ENCODE results near the gene DNAJB8.
A peak's percentile ranks its signal among the peaks of the same experiment; 100 is the strongest.

Gene DNAJB8

DNA sequence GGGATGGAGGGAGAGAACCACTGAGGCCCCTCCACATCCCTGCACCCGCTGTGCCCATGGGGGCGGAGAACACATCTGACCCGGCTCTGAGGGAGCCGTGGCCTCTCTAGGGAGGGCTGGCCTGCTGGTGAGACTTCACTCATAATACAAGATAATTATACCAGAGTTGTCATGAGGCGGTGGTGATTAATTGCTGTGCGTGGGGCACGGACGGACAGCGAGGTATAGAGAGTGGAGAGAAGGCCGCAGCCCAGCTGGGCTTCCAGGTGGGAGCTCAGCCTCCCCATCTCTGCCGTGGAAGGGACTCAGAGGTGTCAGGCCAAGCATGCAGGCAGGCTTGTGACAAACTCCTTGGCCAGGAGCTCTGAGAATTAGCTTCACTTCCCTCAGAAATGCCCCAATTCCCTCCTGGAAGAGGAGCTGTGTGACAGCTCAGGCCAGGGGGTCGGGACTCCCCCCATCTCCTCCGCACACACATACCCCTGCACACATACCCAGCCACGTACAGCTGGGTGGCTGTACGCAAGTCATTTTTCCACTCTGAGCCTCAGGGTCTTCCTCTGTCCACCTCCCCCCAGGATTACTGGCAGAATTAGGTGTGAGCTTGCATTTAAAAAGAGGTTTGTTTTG lies 32.3 kb upstream of the DNAJB8 start:
- CTCF ChIA-PET: interaction anchor here (0.6 kb wide), 1 partner anchor 328 kb away, joined by 3 read pairs; no protein-coding TSS in a partner anchor
- POLR2A ChIA-PET: no interaction called here
- TF ChIP-seq NFRKB (IDR thresholded peaks at IDR 0.05): no peak
- TF ChIP-seq BHLHE40 (IDR thresholded peaks at IDR 0.05; ENCODE audit: borderline replicate concordance): no peak
- TF ChIP-seq L3MBTL2 (conservative IDR thresholded peaks at IDR 0.05): no peak
- no peak for TF ChIP-seq CTBP1 (IDR thresholded peaks at IDR 0.05; ENCODE audit: borderline replicate concordance)
- TF ChIP-seq SP1 (IDR thresholded peaks at IDR 0.05): no peak
- no peak for TF ChIP-seq FOXM1 (IDR thresholded peaks at IDR 0.05; ENCODE audit: borderline replicate concordance)
- no peak for TF ChIP-seq LEF1 (IDR thresholded peaks at IDR 0.05; ENCODE audit: borderline replicate concordance)
- no peak for DNase-seq (ENCODE audit: extremely low spot score)

GRCh38 chr3:128498127-128498626 lies 31.5 kb upstream of the DNAJB8 start:
- ChIA-PET CTCF (interaction anchor here (1.3 kb wide), 1 partner anchor 73 kb away, joined by 11 read pairs; no protein-coding TSS in a partner anchor), POLR2A (interaction anchor here (1.6 kb wide), 1 partner anchor 10 kb away, joined by 3 read pairs; no protein-coding TSS in a partner anchor)
- no peak for TF ChIP-seq HDGF (IDR thresholded peaks at IDR 0.05; ENCODE audit: borderline replicate concordance)
- no peak for TF ChIP-seq NFRKB (IDR thresholded peaks at IDR 0.05)
- no peak for TF ChIP-seq FOXM1 (IDR thresholded peaks at IDR 0.05; ENCODE audit: borderline replicate concordance)
- TF ChIP-seq L3MBTL2 (conservative IDR thresholded peaks at IDR 0.05): no peak
- TF ChIP-seq SUZ12 (IDR thresholded peaks at IDR 0.05): no peak
- TF ChIP-seq FOXK2 (IDR thresholded peaks at IDR 0.05): no peak
- TF ChIP-seq SP1 (IDR thresholded peaks at IDR 0.05): no peak
- TF ChIP-seq TARDBP (IDR thresholded peaks at IDR 0.05): no peak
- TF ChIP-seq ARNT (IDR thresholded peaks at IDR 0.05): no peak
- no peak for DNase-seq (ENCODE audit: extremely low spot score)

DNA sequence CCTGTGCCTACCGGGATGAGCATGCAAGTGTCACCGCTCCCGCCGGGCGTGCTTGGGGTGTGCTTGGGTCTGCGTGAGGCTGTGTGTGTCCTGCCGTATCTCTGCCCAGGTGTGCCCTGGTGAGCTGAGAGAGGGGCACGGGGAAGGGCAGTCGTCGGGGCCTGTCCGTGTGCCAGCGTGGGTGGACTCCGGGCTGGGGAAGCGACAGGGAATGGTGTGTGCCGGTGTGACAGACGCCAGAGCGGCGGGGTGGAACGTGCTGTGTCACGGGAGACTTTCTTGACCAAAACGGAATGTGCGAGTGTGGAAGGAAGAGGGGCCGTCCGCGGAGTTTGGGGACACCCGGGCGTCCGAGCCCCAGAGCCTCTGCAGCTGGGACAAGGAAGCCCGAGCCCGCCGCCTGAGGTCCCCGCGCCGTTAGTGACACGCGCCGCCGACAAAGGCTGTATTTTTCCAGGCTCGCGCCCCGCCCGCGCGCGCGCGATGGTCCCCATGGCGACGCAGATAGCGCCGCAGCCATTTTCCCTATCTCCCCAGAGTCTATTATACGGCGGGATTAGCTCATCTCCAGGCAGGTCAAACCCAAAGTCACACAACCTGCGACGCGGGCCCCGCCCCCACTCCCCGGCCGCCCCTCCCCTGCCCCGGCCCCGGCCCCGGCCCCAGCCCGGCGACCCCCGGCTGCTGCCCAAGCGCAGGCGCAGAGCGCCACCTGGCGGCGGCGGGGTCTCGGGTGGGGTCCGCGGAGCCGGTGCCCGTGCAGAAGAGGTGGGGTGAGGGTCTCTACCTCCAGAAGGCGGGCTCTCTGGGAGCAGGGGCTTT lies 30.8 kb upstream of the DNAJB8 start:
- POLR2A ChIA-PET: interaction anchor here (1.6 kb wide), 1 partner anchor 10 kb away, joined by 3 read pairs; no protein-coding TSS in a partner anchor
- TF ChIP-seq L3MBTL2 (conservative IDR thresholded peaks at IDR 0.05) (no peak), ARNT (IDR thresholded peaks at IDR 0.05) (no peak), ELF4 (IDR thresholded peaks at IDR 0.05) (no peak), TARDBP (IDR thresholded peaks at IDR 0.05) (no peak), CTBP1 (IDR thresholded peaks at IDR 0.05; ENCODE audit: borderline replicate concordance) (no peak), SP1 (IDR thresholded peaks at IDR 0.05) (no peak)
- DNase-seq (ENCODE audit: extremely low spot score): peak; percentile 76
- CTCF ChIA-PET: interaction anchor here (0.6 to 1.3 kb wide), 5 partner anchors 8 to 242 kb away, joined by 3 to 11 read pairs (median 3); no protein-coding TSS in a partner anchor

- no peak for TF ChIP-seq FOXK2 (IDR thresholded peaks at IDR 0.05)
- no peak for TF ChIP-seq HDGF (IDR thresholded peaks at IDR 0.05; ENCODE audit: borderline replicate concordance)
- TF ChIP-seq SP1 (IDR thresholded peaks at IDR 0.05): no peak
- TF ChIP-seq, protein P1, sequence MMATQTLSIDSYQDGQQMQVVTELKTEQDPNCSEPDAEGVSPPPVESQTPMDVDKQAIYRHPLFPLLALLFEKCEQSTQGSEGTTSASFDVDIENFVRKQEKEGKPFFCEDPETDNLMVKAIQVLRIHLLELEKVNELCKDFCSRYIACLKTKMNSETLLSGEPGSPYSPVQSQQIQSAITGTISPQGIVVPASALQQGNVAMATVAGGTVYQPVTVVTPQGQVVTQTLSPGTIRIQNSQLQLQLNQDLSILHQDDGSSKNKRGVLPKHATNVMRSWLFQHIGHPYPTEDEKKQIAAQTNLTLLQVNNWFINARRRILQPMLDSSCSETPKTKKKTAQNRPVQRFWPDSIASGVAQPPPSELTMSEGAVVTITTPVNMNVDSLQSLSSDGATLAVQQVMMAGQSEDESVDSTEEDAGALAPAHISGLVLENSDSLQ (IDR thresholded peaks at IDR 0.05): no peak
- no peak for TF ChIP-seq ELF4 (IDR thresholded peaks at IDR 0.05)
- no peak for TF ChIP-seq BHLHE40 (IDR thresholded peaks at IDR 0.05; ENCODE audit: borderline replicate concordance)
- no peak for TF ChIP-seq FOXA1 (IDR thresholded peaks at IDR 0.05)
- TF ChIP-seq LEF1 (IDR thresholded peaks at IDR 0.05; ENCODE audit: borderline replicate concordance): no peak
- no peak for TF ChIP-seq NFRKB (IDR thresholded peaks at IDR 0.05)
- TF ChIP-seq FOXM1 (IDR thresholded peaks at IDR 0.05; ENCODE audit: borderline replicate concordance): no peak
- no peak for TF ChIP-seq ARNT (IDR thresholded peaks at IDR 0.05)
- no peak for TF ChIP-seq TARDBP (IDR thresholded peaks at IDR 0.05)
- POLR2A ChIA-PET: interaction anchor here (1.6 kb wide), 1 partner anchor 9 kb away, joined by 3 read pairs; no protein-coding TSS in a partner anchor
- DNase-seq (ENCODE audit: extremely low spot score): no peak
- CTCF ChIA-PET: interaction anchor here (0.7 to 1.3 kb wide), 4 partner anchors 12 to 241 kb away, joined by 3 to 11 read pairs (median 4); no protein-coding TSS in a partner anchor
Observed at GRCh38 chr3:128496602-128497304, 30.1 kb upstream of the DNAJB8 start.

DNA sequence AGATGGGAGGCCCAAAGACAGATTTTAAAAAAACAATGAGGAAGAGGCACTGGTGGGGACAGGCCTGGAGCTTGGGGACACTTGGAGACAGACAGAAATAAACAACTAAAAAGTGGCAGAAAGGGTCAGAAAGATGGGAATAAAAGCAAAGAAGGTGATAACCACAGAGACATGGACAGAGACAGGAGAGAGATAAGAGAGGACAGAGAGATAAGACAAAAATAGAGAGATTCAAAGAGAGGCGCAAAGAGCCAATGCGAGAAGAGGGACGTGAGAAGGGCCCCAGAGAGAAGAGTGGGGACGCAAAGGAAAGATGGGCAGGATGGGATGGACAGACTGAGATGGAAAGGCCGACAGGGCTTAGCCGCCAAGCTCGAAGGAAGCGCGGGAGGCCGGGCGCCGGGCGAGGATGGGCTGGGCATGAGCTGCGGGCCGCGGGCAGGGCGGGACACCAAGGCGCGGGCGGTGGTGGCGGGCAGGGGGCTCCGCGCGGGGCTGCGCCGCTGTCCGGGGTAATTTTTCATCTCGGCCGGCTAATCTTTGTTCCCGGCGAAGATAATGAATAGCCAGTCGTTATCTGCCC lies 29.4 kb upstream of the DNAJB8 start:
- ChIA-PET POLR2A (interaction anchor here (0.8 kb wide), 1 partner anchor 68 kb away, joined by 3 read pairs; no protein-coding TSS in a partner anchor), CTCF (no interaction called here)
- TF ChIP-seq HDGF (IDR thresholded peaks at IDR 0.05; ENCODE audit: borderline replicate concordance) (no peak), LEF1 (IDR thresholded peaks at IDR 0.05; ENCODE audit: borderline replicate concordance) (no peak), SUZ12 (IDR thresholded peaks at IDR 0.05) (no peak), SP1 (IDR thresholded peaks at IDR 0.05) (no peak)
- no peak for DNase-seq (ENCODE audit: extremely low spot score)

DNA sequence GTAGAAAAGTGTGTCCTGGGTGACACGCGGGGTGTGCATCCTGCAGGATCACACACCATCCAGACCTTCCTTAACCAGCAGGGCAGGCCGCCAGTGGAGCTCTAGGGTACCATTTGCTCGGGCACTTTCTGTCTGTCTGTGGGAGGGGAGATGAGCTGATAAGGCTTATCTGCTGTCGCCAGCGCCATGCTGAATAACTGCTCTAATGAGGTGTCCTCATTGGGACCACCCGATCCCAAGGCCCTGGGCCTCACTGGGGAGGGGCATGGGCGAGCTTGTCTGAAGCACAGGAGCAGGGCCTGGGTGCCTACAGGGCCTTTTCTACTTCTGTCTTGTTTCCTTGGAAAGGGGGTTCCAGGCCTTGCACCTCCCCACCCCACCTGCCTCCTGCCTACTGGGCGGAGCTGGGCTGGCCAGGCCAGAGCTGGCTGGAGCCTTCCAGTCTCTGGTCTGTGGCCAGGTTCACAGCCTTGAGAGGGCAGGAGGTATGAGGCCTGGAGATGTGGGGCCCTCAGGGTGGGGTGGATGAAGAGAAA lies 28.8 kb upstream of the DNAJB8 start:
- ChIA-PET POLR2A (interaction anchor here (0.7 to 0.8 kb wide), 2 partner anchors 68 to 98 kb away, joined by 3 read pairs; no protein-coding TSS in a partner anchor), CTCF (interaction anchor here (0.6 kb wide), 1 partner anchor 141 kb away, joined by 3 read pairs; no protein-coding TSS in a partner anchor)
- TF ChIP-seq FOXA1 (IDR thresholded peaks at IDR 0.05): no peak
- no peak for TF ChIP-seq ARNT (IDR thresholded peaks at IDR 0.05)
- TF ChIP-seq ELF4 (IDR thresholded peaks at IDR 0.05): no peak
- TF ChIP-seq CTBP1 (IDR thresholded peaks at IDR 0.05; ENCODE audit: borderline replicate concordance): no peak
- no peak for TF ChIP-seq FOXM1 (IDR thresholded peaks at IDR 0.05; ENCODE audit: borderline replicate concordance)
- TF ChIP-seq SP1 (IDR thresholded peaks at IDR 0.05): no peak
- TF ChIP-seq TARDBP (IDR thresholded peaks at IDR 0.05): no peak
- TF ChIP-seq L3MBTL2 (conservative IDR thresholded peaks at IDR 0.05): no peak
- no peak for TF ChIP-seq FOXK2 (IDR thresholded peaks at IDR 0.05)
- no peak for TF ChIP-seq SUZ12 (IDR thresholded peaks at IDR 0.05)
- no peak for TF ChIP-seq HDGF (IDR thresholded peaks at IDR 0.05; ENCODE audit: borderline replicate concordance)
- no peak for TF ChIP-seq ZNF384 (IDR thresholded peaks at IDR 0.05)
- TF ChIP-seq LEF1 (IDR thresholded peaks at IDR 0.05; ENCODE audit: borderline replicate concordance): no peak
- TF ChIP-seq, protein P1 (IDR thresholded peaks at IDR 0.05): no peak
- no peak for TF ChIP-seq NFRKB (IDR thresholded peaks at IDR 0.05)
- DNase-seq (ENCODE audit: extremely low spot score): no peak
